Measurements from ENCODE around the gene KIF25.

Gene KIF25

GRCh38 chr6:168041928-168042327 lies 44.5 kb downstream of the KIF25 start:
- no peaks in the 10 kb centered on the region for H3K27me3 ChIP-seq (ENCODE audit: insufficient read depth, low read length)
- no peak overlapping the region for H2AFZ ChIP-seq (ENCODE audit: low read depth, low read length)
- peaks cover 28% of the 10 kb centered on the region for H3K9me3 ChIP-seq (ENCODE audit: low read length)
- H3K4me3 ChIP-seq (ENCODE audit: low read length) = no peak overlapping the region
- no peaks in the 10 kb centered on the region for H3K4me1 ChIP-seq (ENCODE audit: insufficient read depth, low read length)
- no peaks in the 10 kb centered on the region for H3K36me3 ChIP-seq (ENCODE audit: insufficient read depth, low read length)

DNA sequence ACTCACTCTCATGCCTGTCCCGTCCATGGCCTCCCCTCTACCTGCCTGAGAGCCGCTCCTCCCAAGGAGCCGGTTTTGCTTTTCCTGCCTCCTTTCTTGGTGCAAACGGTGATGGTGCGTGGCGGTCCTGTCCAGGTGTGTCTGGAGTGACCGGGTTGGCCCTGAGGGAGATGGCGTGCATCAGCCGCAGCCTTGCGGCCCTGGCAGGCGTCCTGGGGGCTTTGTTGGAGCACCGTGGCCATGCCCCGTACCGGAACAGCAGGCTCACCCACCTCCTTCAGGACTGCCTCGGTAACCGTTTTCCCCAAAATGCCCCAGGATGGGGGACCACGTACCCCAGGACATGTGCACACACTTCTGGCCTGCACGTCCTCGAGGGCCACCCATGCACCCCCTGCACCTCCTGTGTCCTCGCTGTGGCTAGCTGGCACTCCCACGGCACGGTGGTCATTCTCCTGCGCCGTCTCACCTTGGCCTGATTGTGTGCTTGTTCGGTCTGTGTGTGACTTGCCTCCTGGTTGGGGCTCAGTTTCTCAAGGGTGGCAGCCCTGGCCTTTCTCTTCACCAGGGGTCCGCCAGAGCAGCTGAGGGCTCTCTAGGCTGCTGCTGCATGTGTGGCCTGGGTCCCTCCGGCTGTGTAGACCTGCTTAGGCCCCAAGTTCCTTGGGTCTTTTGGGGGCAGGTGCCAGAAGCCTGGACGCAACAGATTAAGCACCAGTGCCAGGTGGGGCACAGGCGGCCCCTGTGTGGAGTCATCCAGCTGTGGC lies 45.1 kb downstream of the KIF25 start:
- Histone ChIP-seq H3K4me3 (ENCODE audit: low read length) (no peak overlapping the region), H2AFZ (ENCODE audit: low read depth, low read length) (no peak overlapping the region), H3K36me3 (ENCODE audit: insufficient read depth, low read length) (no peaks in the 10 kb centered on the region), H3K27me3 (ENCODE audit: insufficient read depth, low read length) (no peaks in the 10 kb centered on the region), H3K4me1 (ENCODE audit: insufficient read depth, low read length) (no peaks in the 10 kb centered on the region), H3K9me3 (ENCODE audit: low read length) (peaks cover 28% of the 10 kb centered on the region)

- H3K4me1 ChIP-seq (ENCODE audit: insufficient read depth, low read length) = no peaks in the 10 kb centered on the region
- H3K9me3 ChIP-seq (ENCODE audit: low read length) = peaks cover 26% of the 10 kb centered on the region
- H3K36me3 ChIP-seq (ENCODE audit: insufficient read depth, low read length) = no peaks in the 10 kb centered on the region
- no peak overlapping the region for H2AFZ ChIP-seq (ENCODE audit: low read depth, low read length)
- no peak overlapping the region for H3K4me3 ChIP-seq (ENCODE audit: low read length)
- H3K27me3 ChIP-seq (ENCODE audit: insufficient read depth, low read length) = no peaks in the 10 kb centered on the region
These were observed 45.8 kb downstream of the KIF25 start for GRCh38 chr6:168043193-168043847.

- no peaks in the 10 kb centered on the region for H3K27me3 ChIP-seq (ENCODE audit: insufficient read depth, low read length)
- H3K9me3 ChIP-seq (ENCODE audit: low read length) = peaks cover 23% of the 10 kb centered on the region
- H3K4me3 ChIP-seq (ENCODE audit: low read length) = no peak overlapping the region
- no peak overlapping the region for H2AFZ ChIP-seq (ENCODE audit: low read depth, low read length)
- no peaks in the 10 kb centered on the region for H3K4me1 ChIP-seq (ENCODE audit: insufficient read depth, low read length)
- no peaks in the 10 kb centered on the region for H3K36me3 ChIP-seq (ENCODE audit: insufficient read depth, low read length)
These were observed 46.5 kb downstream of the KIF25 start for GRCh38 chr6:168043848-168044415.

DNA sequence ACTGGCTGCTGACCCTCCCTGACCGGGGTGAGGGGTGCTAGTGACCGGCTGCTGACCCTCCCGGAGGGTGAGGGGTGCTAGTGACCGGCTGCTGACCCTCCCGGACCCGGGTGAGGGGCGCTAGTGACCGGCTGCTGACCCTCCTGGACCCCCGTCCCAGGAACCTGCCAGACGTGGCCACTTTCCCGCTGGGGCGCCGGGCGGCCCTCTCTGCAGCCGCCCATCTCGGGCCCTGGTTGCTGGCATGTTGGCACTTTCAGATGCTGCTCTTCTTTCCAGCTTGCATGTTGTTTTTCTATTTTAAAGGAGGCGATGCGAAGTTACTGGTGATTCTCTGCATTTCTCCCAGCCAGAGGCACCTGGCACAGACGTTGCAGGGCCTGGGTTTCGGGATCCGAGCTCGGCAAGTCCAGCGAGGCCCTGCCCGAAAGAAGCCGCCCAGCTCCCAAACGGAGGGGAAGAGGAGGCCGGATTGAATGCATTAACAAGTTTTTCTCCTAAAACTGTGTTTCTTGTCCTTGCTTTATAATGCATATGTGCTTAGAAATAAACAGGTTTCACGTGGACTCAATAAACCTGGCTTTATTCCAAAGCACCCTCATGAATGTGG lies 47.2 kb downstream of the KIF25 start:
- H2AFZ ChIP-seq (ENCODE audit: low read depth, low read length) = no peak overlapping the region
- no peaks in the 10 kb centered on the region for H3K36me3 ChIP-seq (ENCODE audit: insufficient read depth, low read length)
- peaks cover 20% of the 10 kb centered on the region for H3K9me3 ChIP-seq (ENCODE audit: low read length)
- H3K4me3 ChIP-seq (ENCODE audit: low read length) = no peak overlapping the region
- H3K4me1 ChIP-seq (ENCODE audit: insufficient read depth, low read length) = no peaks in the 10 kb centered on the region
- no peaks in the 10 kb centered on the region for H3K27me3 ChIP-seq (ENCODE audit: insufficient read depth, low read length)

GRCh38 chr6:168045141-168045691 lies 47.7 kb downstream of the KIF25 start:
- Histone ChIP-seq H3K4me3 (ENCODE audit: low read length) (no peak overlapping the region), H3K9me3 (ENCODE audit: low read length) (peaks cover 16% of the 10 kb centered on the region), H3K36me3 (ENCODE audit: insufficient read depth, low read length) (no peaks in the 10 kb centered on the region), H3K27me3 (ENCODE audit: insufficient read depth, low read length) (no peaks in the 10 kb centered on the region), H2AFZ (ENCODE audit: low read depth, low read length) (no peak overlapping the region), H3K4me1 (ENCODE audit: insufficient read depth, low read length) (no peaks in the 10 kb centered on the region)

GRCh38 chr6:168045706-168046620 lies 48.5 kb downstream of the KIF25 start:
- H3K36me3 ChIP-seq (ENCODE audit: insufficient read depth, low read length) = no peaks in the 10 kb centered on the region
- peaks cover 12% of the 10 kb centered on the region for H3K9me3 ChIP-seq (ENCODE audit: low read length)
- no peaks in the 10 kb centered on the region for H3K4me1 ChIP-seq (ENCODE audit: insufficient read depth, low read length)
- H3K4me3 ChIP-seq (ENCODE audit: low read length) = no peak overlapping the region
- H2AFZ ChIP-seq (ENCODE audit: low read depth, low read length) = no peak overlapping the region
- no peaks in the 10 kb centered on the region for H3K27me3 ChIP-seq (ENCODE audit: insufficient read depth, low read length)

DNA sequence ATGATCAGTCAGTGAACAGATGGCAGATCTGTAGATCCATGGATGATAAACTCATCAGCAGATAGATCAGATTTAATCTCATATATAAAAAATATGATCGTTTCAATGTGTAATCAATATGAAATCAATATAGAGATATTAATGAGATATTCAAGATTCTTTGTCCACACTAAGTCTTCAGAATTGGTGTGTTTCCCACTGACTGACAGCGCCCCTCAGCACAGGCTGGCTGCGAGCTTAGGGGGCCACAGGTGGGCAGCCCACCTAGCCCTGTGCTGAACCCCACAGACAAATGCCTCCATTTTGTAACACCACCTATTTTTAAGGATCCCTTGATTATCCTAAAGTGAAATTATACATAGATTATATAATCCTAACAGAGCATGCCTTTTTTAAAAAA lies 49.2 kb downstream of the KIF25 start:
- no peak overlapping the region for H2AFZ ChIP-seq (ENCODE audit: low read depth, low read length)
- no peak overlapping the region for H3K4me3 ChIP-seq (ENCODE audit: low read length)

DNA sequence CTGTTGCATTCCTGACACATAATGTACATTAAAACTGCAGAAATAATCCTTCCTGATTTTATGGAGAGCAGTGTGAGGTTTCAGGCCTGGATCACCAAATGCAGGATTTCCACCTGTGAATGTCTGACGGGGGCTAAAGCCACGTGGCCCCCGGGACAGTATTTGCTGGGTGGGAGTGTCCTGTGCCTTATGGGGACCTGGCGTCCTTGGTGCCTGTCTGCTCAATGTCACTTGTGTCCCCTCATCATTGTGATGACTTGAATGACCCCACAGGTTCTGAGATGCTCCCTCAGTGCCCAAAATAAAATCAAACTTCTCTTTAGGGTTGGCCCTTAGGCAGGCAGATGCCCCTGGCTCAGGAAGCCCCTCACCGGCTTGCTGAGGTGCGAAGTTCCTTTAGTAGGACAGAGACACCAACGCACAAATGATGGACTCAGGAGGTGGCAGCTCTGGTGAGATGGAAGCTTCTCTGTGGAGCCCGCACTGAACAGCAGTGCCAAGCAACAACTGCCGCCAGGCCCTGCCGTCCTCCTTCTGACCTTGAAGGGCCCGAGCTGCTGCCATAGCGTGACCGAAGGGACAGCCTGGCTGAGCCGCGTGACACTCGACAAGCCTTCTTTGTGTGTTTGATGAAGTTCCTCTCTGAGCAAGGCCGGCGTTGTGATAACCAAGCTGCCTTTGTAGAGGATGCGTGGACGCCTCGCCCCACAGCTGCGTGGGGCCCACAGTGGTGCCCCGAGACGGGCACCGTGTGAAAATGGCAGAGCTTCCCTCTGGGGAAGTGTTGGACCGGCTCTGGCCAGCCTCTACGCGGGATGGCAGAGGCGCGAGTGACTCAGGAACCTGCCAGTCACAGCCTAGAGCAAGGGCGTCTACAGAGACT lies 50.6 kb downstream of the KIF25 start:
- H3K4me1 ChIP-seq (ENCODE audit: insufficient read depth, low read length) = no peaks in the 10 kb centered on the region
- H2AFZ ChIP-seq (ENCODE audit: low read depth, low read length) = no peak overlapping the region
- H3K36me3 ChIP-seq (ENCODE audit: insufficient read depth, low read length) = no peaks in the 10 kb centered on the region

More for the DNA sequence above, 49.2 kb downstream of the KIF25 start:
- Histone ChIP-seq H3K9me3 (ENCODE audit: low read length) (peaks cover 6% of the 10 kb centered on the region), H3K4me1 (ENCODE audit: insufficient read depth, low read length) (no peaks in the 10 kb centered on the region), H3K36me3 (ENCODE audit: insufficient read depth, low read length) (no peaks in the 10 kb centered on the region), H3K27me3 (ENCODE audit: insufficient read depth, low read length) (no peaks in the 10 kb centered on the region)

DNA sequence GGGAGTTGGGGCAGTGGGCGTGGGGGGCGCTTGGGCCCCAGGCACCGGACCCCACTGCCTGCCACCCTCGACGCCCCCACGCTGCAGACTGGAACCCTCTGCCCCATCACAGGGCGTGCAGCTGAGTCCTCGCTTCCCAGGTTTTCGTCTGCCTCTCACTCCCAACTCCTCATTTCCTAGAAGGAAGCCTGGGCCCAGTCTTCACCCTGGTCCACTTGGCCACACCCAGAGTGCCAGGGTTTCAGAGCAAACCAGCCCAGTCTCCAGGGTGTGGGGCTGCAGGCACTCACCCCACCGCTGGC lies 51.2 kb downstream of the KIF25 start:
- Histone ChIP-seq H3K27me3 (ENCODE audit: insufficient read depth, low read length) (no peaks in the 10 kb centered on the region), H3K4me1 (ENCODE audit: insufficient read depth, low read length) (no peaks in the 10 kb centered on the region), H3K9me3 (ENCODE audit: low read length) (no peaks in the 10 kb centered on the region), H2AFZ (ENCODE audit: low read depth, low read length) (no peak overlapping the region), H3K36me3 (ENCODE audit: insufficient read depth, low read length) (no peaks in the 10 kb centered on the region), H3K4me3 (ENCODE audit: low read length) (no peak overlapping the region)

More for the DNA sequence above, 50.6 kb downstream of the KIF25 start:
- Histone ChIP-seq H3K4me3 (ENCODE audit: low read length) (no peak overlapping the region), H3K9me3 (ENCODE audit: low read length) (no peaks in the 10 kb centered on the region), H3K27me3 (ENCODE audit: insufficient read depth, low read length) (no peaks in the 10 kb centered on the region)

DNA sequence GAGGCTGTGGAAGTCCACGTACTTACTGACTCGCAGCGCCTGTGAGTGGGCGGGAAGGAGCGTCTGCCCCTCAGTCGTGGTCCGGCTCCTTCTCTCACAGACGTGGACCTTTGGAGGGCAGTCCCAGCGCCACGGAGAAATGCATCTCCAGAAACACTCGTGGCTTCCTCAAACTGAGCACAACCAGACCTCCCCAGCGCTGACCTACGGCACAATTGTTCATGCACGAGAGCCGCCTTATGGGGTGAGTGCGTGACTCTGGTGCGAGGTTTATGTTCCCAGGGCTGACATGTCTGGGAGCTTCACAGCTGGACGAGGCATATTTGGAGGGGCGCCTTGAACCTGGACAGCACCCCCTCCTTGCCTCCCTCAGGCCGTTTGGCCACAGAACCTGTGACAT lies 51.8 kb downstream of the KIF25 start:
- Histone ChIP-seq H2AFZ (ENCODE audit: low read depth, low read length) (no peak overlapping the region), H3K4me1 (ENCODE audit: insufficient read depth, low read length) (no peaks in the 10 kb centered on the region), H3K9me3 (ENCODE audit: low read length) (no peaks in the 10 kb centered on the region), H3K4me3 (ENCODE audit: low read length) (no peak overlapping the region), H3K27me3 (ENCODE audit: insufficient read depth, low read length) (no peaks in the 10 kb centered on the region), H3K36me3 (ENCODE audit: insufficient read depth, low read length) (no peaks in the 10 kb centered on the region)
